Endometrial microvascular endothelial cells (primary cell): ENCODE data around the gene TCIRG1. TPM values are rescaled to one million over a fixed set of nuclear protein-coding genes. Genes with fewer than 3 reads are reported as not detected.

ENCODE experiments used
- in situ Hi-C: cut with HindIII; loops from 2 replicates; pipeline ENCODE4 v1.10.0; 2017; ENCODE audit warnings: low sequenced_read_pairs, low pct_unique_long_range_greater_than_20kb; ENCODE audit errors: inconsistent ontology term
- total RNA-seq: library from RNA; depleted of rRNA; stranded (reverse); fragments of >200 nt; gene quantifications from one replicate; pipeline ENCODE4 v1.2.3, GENCODE V29; 2015; ENCODE audit errors: inconsistent ontology term

Gene TCIRG1
- total RNA-seq, 1 donor from 2014 or later: 104 TPM

DNA sequence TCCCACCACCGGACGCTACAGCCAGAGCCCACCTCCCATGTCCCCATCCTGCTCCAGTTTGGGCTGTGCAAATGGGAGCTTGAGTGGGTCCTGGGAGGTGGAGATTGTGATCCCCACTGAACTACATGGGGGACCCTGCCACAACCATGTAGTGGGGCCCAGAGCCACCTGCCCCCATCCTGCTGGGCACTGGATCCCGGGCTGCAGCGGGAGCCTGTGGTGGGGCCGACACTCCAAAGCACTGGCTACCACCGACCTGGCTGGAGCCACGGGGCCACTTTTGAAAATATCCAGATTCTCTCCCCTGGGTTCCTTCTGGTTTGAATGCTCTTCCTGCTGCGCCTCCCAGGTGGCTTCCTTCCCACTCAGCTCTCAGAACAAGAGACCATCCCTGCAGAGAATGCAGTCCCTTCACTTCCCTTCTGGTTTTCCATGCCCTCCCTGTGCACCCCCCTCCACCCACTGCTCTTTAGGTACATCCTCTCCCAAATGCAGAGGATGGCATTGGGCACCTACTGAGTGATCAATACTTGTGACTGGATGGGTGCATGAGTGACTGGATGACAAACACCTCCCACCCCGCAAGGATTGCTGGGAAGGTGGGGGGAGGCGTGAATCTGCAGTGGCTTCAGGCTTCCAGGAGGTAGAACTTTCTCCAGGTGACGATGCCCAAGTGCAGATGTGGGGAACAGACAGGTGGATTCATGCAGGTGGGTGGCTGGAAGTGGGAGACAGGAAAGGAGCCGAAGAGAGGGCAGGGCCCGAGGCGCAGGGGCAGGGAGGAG is 34.1 kb upstream of the TCIRG1 start:
- in situ Hi-C loops: no loop called here

DNA sequence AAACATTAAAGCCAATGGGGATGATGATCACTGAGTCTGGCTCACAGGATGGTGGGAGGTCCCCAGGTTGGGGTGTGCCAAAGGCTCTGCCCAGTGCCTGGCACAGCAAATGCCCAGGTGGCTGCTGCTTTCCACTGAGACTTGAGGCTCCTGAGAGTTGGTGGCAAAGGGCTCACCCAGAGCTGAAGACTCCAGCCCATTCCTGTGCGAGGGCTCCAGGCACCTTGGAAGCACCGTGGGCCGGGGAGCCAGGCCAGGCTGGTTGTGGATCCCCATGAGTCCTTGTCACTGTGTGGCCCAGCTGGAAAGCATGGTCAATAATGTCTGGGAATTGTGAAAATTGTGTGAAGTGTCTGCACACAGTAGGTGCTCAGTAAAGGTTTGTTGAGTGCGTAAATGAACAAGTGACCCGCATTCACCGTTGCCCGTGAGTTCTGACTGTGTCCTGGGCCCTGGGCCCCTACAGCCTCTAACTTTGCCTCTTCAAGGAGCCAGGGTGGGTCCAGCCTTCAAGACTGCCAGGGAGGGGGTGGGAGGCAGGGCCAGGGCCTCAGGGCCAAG is 32.1 kb upstream of the TCIRG1 start:
- in situ Hi-C loops: no loop called here

DNA sequence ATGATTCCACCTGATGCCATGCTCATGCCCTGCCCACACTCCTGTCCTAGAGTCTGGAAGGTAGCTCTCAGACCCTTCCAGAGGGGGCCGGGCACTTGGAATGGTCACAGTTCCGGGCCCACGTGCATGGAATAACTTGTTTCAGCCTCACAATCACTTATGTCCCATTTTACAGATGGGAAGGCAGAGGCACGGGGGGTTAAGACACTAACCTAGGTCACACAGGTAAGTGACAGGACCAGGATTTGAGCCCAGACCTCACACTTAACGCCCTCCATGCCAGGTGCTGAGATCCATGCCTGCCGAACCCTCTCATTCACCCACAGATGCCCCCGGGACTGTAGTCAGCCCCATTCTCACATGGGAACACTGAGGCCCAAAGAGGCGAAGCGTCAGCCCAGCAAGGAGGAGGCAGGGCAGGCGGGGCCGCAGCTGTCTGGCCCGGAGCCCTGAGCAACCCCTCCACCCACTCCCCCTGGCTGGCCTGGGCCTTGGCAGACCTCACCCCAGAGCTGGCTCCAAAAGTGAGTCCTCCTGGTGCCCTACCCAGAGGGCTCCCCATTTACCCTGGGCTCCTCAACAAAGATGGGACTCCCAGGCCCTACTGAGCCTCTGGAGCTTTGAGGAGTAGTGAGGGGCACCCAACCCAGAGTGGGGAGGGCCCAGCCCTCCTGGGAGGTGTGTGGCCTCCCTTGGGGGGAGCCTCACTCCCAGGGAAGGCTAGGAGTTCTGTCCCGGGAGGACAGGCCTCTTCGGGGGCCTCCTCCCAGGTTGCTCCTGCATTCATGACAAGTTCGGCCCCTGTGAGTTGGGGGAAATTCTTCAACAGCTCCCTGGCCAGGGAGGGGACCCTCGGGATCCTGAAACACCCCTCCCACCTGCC is 31.1 kb upstream of the TCIRG1 start:
- in situ Hi-C loops: no loop called here

DNA sequence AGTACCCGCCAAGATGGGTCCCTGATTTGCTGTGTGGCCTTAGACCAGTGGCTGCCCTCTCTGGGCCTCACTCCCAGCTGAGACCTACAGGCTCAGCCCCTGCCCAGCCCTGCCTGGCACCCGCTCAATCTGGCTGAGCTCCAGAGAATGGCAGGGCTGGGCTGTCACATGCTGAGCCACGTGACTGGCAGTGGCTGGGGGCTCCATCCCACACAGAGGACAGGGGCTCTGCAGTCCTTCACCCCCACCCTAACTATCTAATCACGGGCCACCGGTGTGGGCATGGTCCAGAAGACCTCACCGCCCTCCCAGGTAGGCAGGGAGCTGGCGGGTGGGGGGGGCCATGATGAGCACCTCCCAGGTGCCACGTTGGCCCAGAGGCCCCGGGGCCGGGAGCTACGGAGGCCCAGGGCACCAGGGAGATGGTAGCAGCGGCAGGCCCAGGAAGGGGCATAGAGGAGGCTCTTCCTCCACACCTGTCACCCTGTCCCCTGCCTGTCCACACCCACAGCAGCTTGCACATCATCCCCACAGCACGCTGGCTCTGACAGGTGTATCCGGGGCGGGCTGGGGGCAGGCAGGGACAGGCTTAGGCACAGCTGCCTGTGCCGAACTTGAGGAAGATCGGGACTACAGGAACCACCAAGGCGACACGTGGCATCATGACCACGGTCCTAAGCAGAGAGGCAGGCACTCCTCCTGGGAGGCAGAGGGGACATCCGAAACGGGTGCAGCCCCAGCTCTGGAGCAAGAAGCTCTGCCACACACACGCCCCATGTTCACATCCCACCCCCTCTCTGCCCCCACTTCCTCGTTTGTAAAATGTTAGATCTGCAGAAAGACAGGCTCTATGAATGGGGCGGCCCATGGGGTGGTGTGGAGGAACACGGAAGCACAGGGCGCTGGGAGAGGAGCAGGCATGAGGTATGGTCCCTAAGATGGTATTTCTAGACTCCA is 30.2 kb upstream of the TCIRG1 start:
- in situ Hi-C loops: no loop called here

DNA sequence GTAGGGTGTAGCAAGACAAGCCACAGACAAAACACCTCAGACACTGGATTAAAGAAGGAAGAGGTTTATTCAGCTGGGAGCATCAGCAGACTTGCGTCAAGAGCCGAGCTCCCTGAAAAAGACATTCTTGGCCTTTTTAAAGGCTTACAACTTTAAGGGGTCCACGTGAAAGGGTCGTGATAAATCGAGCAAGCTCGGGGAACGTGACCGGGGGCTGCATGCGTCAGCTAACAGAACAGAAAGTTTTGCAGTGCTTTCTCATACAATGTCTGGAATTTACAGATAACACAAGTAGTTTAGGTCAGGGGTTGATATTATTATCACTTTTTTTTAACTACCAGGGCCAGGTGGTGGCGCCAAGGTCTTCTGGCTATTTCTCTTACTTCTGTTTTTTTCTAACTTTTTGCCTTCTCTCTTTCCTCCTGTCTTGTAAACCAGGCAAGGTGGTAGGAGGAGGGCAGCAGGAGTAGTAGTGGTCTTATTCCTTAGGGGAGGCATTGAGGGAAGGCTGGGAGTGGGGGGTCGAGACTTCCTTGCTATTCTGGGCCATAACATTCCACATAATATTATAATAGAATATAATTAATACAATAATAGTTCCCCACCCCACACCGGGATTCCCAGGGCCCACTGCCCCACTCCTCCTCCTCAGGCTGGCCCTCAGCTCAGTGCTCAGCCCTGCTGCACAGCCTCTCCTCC is 29.3 kb upstream of the TCIRG1 start:
- in situ Hi-C loops: no loop called here

DNA sequence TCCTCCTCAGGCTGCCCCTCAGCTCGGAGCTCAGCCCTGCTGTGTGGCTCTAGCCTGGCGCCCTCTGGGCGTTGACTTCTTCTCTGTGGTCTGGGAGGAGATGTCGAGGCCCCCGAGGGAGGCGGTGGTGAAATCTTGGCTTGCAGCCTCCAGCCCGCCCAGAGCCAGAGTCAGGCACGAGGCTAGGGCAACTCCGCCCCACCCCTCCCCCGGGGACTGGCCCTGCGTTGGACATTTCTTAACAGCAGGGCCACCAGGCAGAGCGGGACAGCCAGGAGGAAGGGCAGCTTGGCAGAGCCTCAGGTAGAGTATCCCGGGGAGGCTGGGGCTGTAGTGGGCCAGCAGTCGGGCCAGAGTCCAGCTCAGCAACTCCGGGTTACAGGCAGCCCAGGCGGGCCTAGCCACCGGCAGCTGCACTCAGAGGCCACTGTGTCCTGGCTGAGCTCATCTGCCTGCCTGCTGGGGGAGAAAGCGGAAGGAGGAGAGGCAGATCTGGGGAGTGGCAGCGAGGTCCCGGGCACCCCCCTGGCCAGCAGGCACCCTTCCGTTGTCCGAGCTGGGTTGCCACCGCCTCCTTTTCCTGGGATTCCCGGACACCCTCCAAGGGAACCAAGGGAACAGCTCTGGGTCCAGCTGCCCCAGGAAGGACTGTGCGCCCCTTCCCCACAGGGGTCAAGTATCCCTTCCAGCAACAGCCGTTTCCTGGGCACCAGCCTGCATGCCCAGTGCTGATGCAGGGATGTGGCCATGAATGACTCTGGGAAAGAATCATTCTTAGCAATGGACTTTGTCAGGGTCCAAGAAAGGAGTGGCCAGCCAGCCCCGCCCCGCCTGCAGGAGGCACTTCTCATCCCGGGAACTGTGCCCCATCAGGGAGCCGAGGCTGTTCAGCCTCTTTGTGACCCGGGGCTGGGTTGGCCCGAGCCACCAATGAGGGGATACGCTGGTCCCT is 28.5 kb upstream of the TCIRG1 start, which contains the start of gene ALDH3B1:
TSS of gene ALDH3B1 (plus strand) at position 238 of the 952 bp plus-strand sequence. CDS start 4,971 bp downstream, outside the sequence.
- in situ Hi-C loops: no loop called here

DNA sequence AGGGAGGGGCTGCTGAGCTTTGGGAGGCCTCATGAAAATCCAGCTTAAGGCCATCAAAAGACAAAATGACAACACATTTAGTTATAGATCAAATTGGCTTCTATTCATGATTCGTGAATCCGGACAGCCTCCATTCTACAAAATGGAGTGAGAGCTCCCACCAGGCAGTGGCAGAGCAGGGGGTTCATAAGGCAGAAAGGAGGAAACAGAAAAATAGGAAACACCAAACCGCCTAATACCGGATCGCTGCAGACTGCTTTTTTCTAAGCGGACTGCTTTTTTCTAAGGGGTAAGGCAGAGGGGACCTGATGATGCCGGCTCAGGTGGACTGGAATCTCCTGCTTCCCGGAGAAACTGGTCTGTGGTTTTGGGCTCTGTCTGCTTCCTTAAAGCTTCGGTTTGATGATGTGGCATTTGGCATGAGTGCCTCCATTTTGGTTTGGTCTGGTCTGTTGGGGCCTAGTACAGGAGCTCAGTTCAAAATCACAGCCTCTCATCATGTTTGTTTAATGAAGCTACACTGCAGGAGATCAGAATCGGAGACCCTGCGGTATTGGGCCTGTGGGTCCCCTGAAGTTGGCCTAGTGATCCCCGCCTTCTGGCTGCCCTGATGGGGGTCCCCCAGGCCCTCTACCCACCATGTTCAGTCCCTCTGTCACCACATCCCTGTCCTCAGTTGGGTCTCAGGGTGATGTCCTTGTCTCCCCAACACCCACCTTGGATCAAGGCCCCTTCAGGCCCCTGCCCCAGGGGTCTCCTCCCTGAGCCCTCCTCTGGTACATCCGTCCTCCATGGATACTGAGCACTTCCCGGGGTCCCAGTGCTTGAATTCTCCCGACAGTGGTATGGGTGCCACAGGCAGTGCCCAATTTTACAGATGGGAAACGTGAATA is 27.5 kb upstream of the TCIRG1 start:
- in situ Hi-C loops: no loop called here

DNA sequence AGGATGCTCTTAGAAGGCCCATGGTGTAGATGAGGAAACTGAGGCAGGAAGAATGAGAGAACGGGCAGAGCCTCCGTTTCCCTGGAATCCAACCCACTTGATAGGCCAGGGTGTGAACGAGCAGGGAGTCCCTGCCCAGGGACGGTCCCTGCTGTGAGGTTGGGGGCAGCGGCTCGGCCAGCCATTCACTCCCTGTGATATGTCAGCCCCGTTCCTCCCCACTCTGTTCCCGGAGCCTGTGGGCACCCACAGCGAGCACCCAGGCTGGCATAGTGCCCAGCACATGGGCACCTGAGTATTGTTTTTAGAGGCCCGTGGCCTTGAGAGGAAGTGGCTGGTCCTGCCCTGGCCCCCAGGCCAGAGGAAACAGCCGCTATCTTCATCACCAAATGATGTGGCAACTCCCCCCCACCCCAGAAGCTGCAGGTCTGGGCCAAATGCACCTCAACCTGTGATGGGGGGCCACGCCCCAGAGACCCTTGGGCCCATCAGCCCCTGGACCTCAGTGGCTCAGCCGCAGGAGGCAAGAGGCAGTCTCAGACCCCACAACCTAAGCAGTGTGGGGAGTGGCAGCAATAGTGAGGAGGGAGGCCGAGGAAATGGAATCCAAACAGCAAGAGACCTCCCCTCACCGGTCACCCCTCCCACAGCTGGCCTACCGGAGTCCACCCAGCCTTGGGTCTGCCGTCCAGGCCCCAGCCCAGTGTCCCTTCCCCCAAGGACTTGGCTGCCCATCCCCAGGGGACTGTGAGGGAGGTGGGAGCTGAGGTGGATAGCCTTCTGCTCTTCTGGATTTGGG is 26.6 kb upstream of the TCIRG1 start:
- in situ Hi-C loops: no loop called here

DNA sequence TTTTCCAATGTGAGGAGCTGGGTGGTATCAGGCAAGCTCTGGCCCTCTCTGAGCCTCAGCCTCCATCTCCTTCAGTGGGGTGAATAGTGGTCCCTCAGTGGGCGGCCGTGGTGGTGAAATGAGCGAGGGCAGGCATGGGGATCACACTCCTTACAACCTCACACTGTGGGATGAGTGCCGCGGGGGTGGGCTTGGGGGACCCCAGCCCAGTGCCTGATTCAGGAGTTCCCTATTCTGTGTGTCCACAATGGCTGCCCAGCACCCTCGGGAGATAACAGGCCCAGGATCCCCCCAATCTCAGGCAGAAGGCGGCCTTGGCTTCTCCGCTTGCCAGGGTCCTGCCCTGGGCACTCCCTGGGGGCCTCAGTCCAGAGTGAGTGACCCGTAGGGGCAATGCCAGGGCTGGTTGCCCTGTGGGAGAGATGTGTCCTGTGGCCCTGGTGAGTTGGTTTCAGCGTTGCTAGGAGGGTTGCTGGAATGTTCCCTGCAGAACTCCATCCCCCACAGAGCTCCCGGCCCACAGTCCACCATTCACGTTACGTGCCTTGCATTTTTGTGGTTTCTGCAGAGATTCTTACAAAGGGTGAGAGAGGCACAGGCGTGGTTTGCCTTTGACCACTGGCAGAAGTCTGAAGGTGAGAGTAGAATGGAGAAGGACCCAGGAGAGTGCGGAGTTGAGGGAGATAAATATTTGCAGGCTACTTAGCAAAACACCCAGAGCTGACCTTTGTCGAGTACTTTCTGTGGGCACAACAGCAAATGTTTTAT is 25.8 kb upstream of the TCIRG1 start:
- in situ Hi-C loops: no loop called here

DNA sequence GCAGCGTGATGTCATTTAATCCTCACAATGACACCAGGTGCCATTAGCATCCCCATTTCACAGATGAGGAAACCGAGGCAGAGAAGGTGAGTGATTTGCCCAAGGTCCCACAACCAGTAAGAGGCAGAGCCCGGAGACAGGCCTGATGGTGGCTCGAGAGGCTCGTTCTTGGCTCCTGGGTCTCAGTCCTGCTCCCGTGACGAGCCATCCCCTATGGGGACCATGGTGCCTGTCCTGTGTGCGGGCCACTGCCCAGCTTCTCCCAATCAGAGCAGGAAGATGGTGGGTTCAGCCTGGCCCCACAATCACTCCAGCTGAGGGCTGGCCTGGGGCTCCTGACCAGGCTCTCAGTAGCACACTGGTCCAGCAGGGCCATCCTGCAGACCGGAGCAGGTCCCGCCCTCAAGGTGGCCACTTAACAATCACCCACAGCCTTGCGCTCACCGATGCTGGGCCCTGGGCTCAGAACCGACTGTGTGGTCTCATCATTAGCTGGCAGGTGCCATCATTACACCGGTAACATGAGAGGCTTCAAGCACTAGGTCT is 25.1 kb upstream of the TCIRG1 start:
- in situ Hi-C loops: no loop called here

DNA sequence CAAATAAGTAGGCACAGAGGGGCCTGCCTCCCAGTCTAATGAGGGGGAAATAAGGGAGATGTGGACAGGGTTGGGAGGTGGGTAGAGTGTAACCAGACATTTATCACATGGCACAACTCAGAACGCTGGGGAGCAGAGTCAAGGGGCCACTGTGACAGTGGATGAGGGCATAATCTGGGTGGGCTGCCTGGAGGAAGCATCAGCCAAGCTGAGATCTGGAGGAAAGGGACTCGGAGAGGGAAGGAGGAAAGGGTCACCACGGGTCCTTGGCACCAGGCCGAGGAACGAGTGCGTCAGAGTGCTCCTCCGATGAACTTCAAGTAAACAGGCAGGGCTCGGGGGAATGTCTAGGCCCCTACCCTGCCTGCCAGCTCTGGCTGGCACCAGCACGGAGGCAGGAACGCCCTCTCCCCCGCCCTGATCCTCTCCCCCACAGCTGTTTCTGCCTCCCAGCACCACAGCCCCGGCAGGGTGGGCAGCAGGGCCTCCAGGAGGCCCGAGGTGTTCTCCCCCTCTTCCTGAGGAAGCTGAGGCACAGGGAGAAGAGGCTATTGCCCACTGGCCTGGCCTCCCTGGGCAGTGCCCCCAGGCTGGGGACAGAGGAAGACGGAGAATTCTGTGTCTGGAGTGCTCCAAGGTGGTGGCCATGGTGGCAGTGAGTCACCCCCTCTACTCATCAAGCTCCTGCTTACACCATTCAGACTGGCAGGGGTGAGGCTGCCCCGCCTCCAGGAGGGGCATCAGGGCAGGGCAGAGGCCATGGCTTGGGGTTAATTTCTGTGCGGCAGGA is 24.5 kb upstream of the TCIRG1 start:
- in situ Hi-C loops: no loop called here

DNA sequence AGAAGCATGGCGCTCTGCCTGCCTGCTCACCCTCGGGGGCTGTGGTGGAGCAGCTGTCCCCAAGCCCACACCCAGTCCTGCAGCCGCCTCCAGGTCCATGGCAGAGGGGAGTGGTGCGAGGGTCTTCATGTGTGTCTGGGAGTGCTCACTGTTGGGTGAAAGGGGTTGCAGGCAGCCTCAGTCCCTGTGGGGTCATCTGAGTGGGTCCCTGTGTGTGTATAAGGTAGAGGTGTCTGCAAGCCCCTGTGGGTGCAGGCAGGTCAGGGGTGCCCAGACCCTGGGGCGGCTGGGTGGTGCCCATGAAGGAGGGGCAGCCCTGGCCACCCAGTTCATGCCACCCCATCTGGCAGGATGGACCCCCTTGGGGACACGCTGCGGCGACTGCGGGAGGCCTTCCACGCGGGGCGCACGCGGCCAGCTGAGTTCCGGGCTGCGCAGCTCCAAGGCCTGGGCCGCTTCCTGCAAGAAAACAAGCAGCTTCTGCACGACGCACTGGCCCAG is 23.8 kb upstream of the TCIRG1 start:
- in situ Hi-C loops: no loop called here

DNA sequence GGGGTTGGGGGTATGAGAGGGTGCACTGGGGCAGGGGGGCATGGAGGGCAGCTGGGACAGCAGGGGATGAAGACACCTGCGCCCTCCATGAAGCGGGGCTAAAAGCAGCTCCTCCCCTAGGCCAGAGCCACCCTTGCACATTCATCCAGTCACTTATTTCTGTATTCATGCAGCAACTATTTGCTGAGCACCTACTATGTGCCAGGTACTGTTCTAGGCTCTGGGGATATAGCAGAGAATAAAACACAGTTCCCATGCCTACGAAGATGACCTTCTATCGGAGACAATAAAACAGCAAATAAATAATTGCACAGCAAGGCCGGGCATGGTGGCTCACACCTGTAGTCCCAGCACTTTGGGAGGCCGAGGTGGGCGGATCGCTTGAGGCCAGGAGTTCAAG is 23.4 kb upstream of the TCIRG1 start:
- in situ Hi-C loops: no loop called here
